Heart right ventricle (tissue), 16 donors: ENCODE data around the gene CYP8B1. TPM values are rescaled to one million over a fixed set of nuclear protein-coding genes. Genes with fewer than 3 reads are reported as not detected.
A peak's percentile ranks its signal among the peaks of the same experiment; 100 is the strongest.

ENCODE experiments used
- ATAC-seq, 8 donors: fragments of 200-7000 bp; cut with Tn5 transposase; one replicate each; pipeline ENCODE4 v1.9.1; 2020; ENCODE audit warnings: mild to moderate bottlenecking in 8 of 8, moderate library complexity in 8 of 8, moderate number of reproducible peaks in 1 of 8
- DNase-seq, 2 donors: peaks; one replicate each; pipeline ENCODE4 v3.0.0-alpha.2; 2020
- H3K27ac ChIP-seq, 10 donors: fragments of 200-600 bp; sonication (generic) in 2 of 10; one replicate each; pipeline versions ENCODE4 v1.5.0 to v1.8.0; 2020 to 2022; ENCODE audit warnings: mild to moderate bottlenecking in 3 of 10
- H3K27me3 ChIP-seq, 7 donors: fragments of 200-600 bp; one replicate each; pipeline ENCODE4 v1.8.0; 2021 to 2022; ENCODE audit warnings: mild to moderate bottlenecking in 2 of 7
- H3K36me3 ChIP-seq, 9 donors: fragments of 200-600 bp; sonication (generic) in 1 of 9; one replicate each; pipeline versions ENCODE4 v1.5.0 to v1.8.0; 2020 to 2022; ENCODE audit warnings: mild to moderate bottlenecking in 2 of 9
- H3K4me1 ChIP-seq, 9 donors: fragments of 200-600 bp; sonication (generic) in 1 of 9; one replicate each; pipeline versions ENCODE4 v1.5.0 to v1.8.0; 2020 to 2022; ENCODE audit warnings: mild to moderate bottlenecking in 4 of 9
- H3K4me3 ChIP-seq, 10 donors: fragments of 200-600 bp; sonication (generic) in 2 of 10; one replicate each; pipeline versions ENCODE4 v1.5.0 to v1.8.0; 2020 to 2022; ENCODE audit warnings: mild to moderate bottlenecking in 7 of 10, moderate library complexity in 2 of 10
- H3K9me3 ChIP-seq, 11 donors: fragments of 200-600 bp in 10 of 11; sonication (generic) in 2 of 11; one replicate each; pipeline versions ENCODE4 v1.5.0 to v1.8.0; 2013 to 2022; ENCODE audit warnings: mild to moderate bottlenecking in 2 of 11, control low read depth in 1 of 11, moderate library complexity in 1 of 11
- CTCF ChIP-seq, 9 donors: fragments of 200-600 bp; sonication (generic) in 2 of 9; IDR thresholded peaks; one replicate each; pipeline versions ENCODE4 v1.5.0 to v1.8.0; 2021 to 2022; ENCODE audit warnings: antibody characterized with exemption in 9 of 9, mild to moderate bottlenecking in 5 of 9, moderate library complexity in 1 of 9
- WGBS, 2 donors: extraction: QIAGEN DNeasy Blood & Tissue Kit; methylation state at CpG; one replicate each; pipeline ENCODE4 v1.1.7; 2013; ENCODE audit warnings: inconsistent platforms in 1 of 2; 5-methylcytosine and 5-hydroxymethylcytosine counted together
- intact Hi-C, 10 donors: fragments of 100-400 bp; cut with DNase I; formaldehyde crosslinking; loops; one replicate each; pipeline versions ENCODE4 v1.11.1 to v1.14.2; 2022
- polyA plus RNA-seq, 2 donors: library from polyadenylated mRNA; stranded (reverse); fragments of 200-250 nt; gene quantifications; one replicate each; pipeline ENCODE4 v1.2.3, GENCODE V29; 2013
- total RNA-seq, 10 donors: library from RNA; stranded (reverse); fragmentation: NEBNext Ultra II Directional in 3 of 10; extraction: Animal tissue kit (Norgen Biotek cat#: 25700) in 3 of 10; gene quantifications; one replicate each; pipeline versions ENCODE4 v1.2.1 to v1.2.4, GENCODE V29; 2021 to 2023
- donor health status: Arrhythmogenic right ventricular cardiomyopathy.
- donor health status: ischemic (EF 13 %, LVEDD 7.1; RV severe dilation, severe dysfunction).
- donor health status: healthy with polysubstance abuse.
- donor health status: DM: no; HTN: yes; CAD: no.
- donor health status: DM: no; HTN: no; CAD: no.
- donor health status: ischemic (EF 25% LVEDD 6.9; RV normal size, moderate dysfunction).
- donor health status: ischemic (EF 25% LVEDD 5.7; RV mildly dilated, moderate dysfunction).
- donor health status: healthy.
- donor health status: DM: yes; HTN: yes; CAD: no.
- donor health status: Ischemic cardiomyopathy.
- donor health status: ischemic (EF 35%, LVEDD 5.7; RV mildly dilated, moderate dysfunction).
- donor health status: nonischemic (EF 11% LVEDD 7.7; RV severe dilation, severe dysfunction).
- donor health status: DM: yes; HTN: yes; CAD: no.
- donor health status: PGD.
- donor health status: ischemic (EF 29% LVEDD 5.4; RV normal size, mild dysfunction).
- donor health status: nonischemic (EF 23%, LVEDD 6.1; RV moderate dilation, normal function).

Gene CYP8B1
- total and polyA plus RNA-seq, 12 donors: not detected

GRCh38 chr3:42911551-42911950 is 35.9 kb upstream of the CYP8B1 start:
- TF ChIP-seq CTCF (IDR thresholded peaks at IDR 0.05): no peak
- no peak for DNase-seq
- Histone ChIP-seq H3K4me3 (no peak overlapping the region), H3K27ac (no peak overlapping the region), H3K27me3 (peaks cover 0 to 5% (median 0%) of the 10 kb centered on the region in 7 donors), H3K36me3 (peaks cover 0 to 80% (median 49%) of the 10 kb centered on the region in 9 donors), H3K4me1 (peaks cover 0 to 12% (median 9%) of the 10 kb centered on the region in 9 donors), H3K9me3 (peaks cover 0 to 62% (median 40%) of the 10 kb centered on the region in 11 donors)
- WGBS, 2 donors: 95 to 96% methylated on average over 2 of the region's 2 CpGs
- no peak for ATAC-seq
- intact Hi-C loops: no loop called here

DNA sequence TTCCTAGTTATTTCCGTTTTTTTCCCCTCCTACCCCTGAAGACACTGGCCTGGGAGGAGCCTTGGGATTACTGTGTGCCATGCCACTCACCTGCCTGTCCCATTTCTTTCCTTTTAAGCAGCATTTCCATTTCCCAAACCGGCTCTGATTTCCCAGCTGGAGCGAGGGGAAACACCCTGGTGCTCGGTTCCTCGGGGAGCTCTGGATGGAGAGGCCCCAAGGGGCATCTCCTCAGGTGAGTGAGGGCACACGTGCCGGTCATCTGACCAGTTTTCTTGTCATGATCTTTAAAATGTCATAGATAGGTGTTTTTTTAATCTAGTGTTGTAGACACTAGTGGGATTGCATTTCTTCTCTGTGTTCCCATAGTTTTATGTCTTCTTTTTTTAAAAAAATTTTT is 33.0 kb upstream of the CYP8B1 start:
- no peak for DNase-seq

DNA sequence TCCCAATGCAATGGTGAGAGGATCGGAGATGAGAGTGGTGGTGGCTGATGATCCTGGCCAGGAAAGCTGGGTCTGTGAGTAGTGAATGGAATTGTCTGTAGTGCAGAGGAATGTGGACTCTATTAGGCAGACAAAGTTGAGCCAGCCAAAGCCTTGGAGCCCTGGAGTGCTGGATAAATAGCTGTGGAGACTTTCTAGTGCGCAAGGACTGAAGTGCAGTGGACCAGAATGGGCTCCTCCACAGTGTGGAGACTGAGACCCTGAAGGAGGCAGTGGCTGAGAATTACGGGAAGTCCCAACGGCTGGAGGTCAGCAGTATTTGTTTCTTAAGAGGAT is 31.1 kb upstream of the CYP8B1 start:
- H3K9me3 ChIP-seq: peaks cover 0 to 21% (median 1%) of the 10 kb centered on the region in 11 donors
- TF ChIP-seq CTCF (IDR thresholded peaks at IDR 0.05): no peak
- intact Hi-C loops: no loop called here
- peak overlapping the region; percentile 52 to 85 (median 71) for H3K4me3 ChIP-seq
- peak overlapping the region in 6 of 10 donors; percentile 54 to 77 (median 72) for H3K27ac ChIP-seq
- ATAC-seq: peak in 6 of 8 donors; percentile 6 to 34 (median 30)
- peaks cover 0 to 22% (median 0%) of the 10 kb centered on the region in 7 donors for H3K27me3 ChIP-seq
- DNase-seq: no peak
- WGBS, 2 donors: 67 to 75% methylated on average over 4 of the region's 4 CpGs
- H3K4me1 ChIP-seq: peaks cover 0 to 22% (median 18%) of the 10 kb centered on the region in 9 donors
- H3K36me3 ChIP-seq: peaks cover 0 to 40% (median 18%) of the 10 kb centered on the region in 9 donors

More for the DNA sequence above, 33.0 kb upstream of the CYP8B1 start:
- TF ChIP-seq CTCF (IDR thresholded peaks at IDR 0.05): no peak
- no peak for ATAC-seq
- WGBS, 2 donors: 89 to 95% methylated on average over 7 of the region's 7 CpGs
- Histone ChIP-seq H3K9me3 (peaks cover 0 to 33% (median 11%) of the 10 kb centered on the region in 11 donors), H3K4me1 (peaks cover 0 to 22% (median 18%) of the 10 kb centered on the region in 9 donors), H3K4me3 (no peak overlapping the region), H3K27ac (no peak overlapping the region), H3K27me3 (peaks cover 0 to 22% (median 0%) of the 10 kb centered on the region in 7 donors), H3K36me3 (peaks cover 0 to 51% (median 30%) of the 10 kb centered on the region in 9 donors)
- intact Hi-C loops: no loop called here

DNA sequence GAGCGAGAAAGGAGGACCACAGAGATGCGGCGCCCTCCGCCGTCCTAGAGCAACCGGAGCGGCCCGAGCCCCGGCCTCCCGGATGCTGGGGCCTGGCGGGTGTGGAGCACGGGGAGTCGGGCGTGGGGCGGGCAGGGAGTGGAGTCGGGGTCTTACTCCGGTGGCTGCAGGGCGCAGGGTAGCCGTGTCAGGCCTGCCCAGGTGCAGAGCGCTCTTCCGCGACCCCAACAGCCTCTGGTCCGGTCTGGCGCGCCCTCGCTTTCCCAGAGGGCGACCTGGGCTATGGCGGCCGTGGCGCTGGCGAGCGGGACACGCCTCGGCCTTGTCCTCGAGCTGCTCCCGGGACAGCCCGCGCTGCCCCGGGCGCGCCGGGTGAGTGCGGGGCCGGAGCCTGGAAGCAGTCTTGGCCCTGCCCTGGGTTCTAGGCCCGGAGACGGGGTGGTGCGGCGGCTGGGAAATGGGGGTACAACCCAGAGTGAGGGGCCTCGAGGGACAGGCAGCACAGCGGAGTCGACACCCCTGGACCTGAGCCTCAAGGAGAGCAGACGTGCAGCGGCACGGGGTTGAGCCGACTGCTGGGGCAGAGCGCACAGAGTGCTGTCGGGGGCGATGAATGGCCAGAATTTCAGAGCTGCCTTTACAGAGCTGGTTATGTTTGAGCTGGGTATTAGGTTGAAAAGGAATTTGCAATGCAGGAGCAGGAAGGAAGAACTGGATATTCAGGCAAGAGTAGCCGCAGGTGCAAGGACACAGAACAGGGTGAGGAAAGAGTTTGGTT is 30.6 kb upstream of the CYP8B1 start, which contains the start of gene ZNF662:
TSS of gene ZNF662 (plus strand) at position 73 of the 778 bp plus-strand sequence. CDS start 1,973 bp downstream, outside the sequence.
- ATAC-seq: peak; percentile 90 to 94 (median 92)
- peaks cover 0 to 22% (median 18%) of the 10 kb centered on the region in 9 donors for H3K4me1 ChIP-seq
- intact Hi-C loops: no loop called here
- peak in 1 of 9 donors; percentile 3 for TF ChIP-seq CTCF (IDR thresholded peaks at IDR 0.05)
- peaks cover 0 to 34% (median 13%) of the 10 kb centered on the region in 9 donors for H3K36me3 ChIP-seq
- 1 to 2% methylated on average over 46 to 59 of the region's 59 CpGs for WGBS, 2 donors
- H3K27ac ChIP-seq: peak within 1 kb of the TSS in 9 of 10 donors; percentile 53 to 77 (median 71)
- H3K27me3 ChIP-seq: peaks cover 0 to 22% (median 0%) of the 10 kb centered on the region in 7 donors
- DNase-seq: peak; percentile 57 to 64
- peaks cover 0 to 15% (median 0%) of the 10 kb centered on the region in 11 donors for H3K9me3 ChIP-seq
- peak within 1 kb of the TSS; percentile 52 to 85 (median 71) for H3K4me3 ChIP-seq
